Measurements from ENCODE around the gene LRCOL1.
A peak's percentile ranks its signal among the peaks of the same experiment; 100 is the strongest.
"Not testable (repeated sequence)": the region's sequence is repeated elsewhere in the genome, so short reads cannot be mapped to it uniquely, and the experiment has no call there.

LRCOL1 gene

GRCh38 chr12:132602572-132603239 is 7.7 kb downstream of the LRCOL1 start:
- Histone ChIP-seq H3K27ac (ENCODE audit: low read length) (no peak overlapping the region), H3K36me3 (ENCODE audit: control insufficient read depth, low read depth, low read length) (no peaks in the 10 kb centered on the region), H3K4me3 (ENCODE audit: low read length) (no peak overlapping the region), H3K9ac (ENCODE audit: low read length) (no peak overlapping the region), H3K9me3 (ENCODE audit: control insufficient read depth, low read depth, low read length) (no peaks in the 10 kb centered on the region), H3K4me1 (ENCODE audit: control insufficient read depth, low read depth, low read length) (peaks cover 8% of the 10 kb centered on the region), H3K27me3 (ENCODE audit: control insufficient read depth, insufficient read depth, low read length) (peaks cover 80% of the 10 kb centered on the region)

DNA sequence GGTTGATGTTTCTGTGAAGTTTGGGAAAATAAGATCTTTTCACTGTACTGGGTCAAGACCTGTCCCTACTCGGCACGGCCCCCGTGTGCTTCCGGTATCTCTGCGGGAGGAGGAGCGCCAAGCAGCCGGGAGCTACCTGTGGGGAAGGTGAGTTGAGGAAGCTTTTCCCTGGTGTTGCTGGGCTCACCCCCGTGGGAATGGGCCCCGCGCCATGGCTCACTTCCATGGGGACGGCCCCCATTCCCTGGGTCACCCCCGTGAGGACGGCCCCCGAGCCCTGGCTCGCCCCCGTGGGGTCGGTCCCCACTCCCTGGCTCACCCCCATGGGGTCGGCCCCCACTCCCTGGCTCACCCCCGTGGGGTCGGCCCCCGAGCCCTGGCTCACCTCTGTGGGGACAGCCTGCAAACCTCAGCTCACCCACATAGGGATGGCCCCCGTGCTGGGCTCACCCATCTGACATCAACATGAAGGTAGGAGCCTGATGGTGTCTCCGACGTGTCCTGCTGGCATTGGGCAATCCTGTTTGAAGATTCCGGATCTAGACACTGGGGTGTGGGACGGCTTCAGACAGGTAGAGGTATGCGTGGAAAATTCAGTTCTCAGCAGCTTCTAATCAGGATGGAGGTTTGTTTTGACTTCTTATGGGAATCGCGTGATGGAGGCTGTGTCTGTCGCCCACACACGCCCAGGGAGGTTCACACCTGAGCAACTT is 9.1 kb downstream of the LRCOL1 start:
- H3K4me3 ChIP-seq (ENCODE audit: low read length): no peak overlapping the region
- no peak overlapping the region for H3K27ac ChIP-seq (ENCODE audit: low read length)
- H3K4me1 ChIP-seq (ENCODE audit: control insufficient read depth, low read depth, low read length): peaks cover 8% of the 10 kb centered on the region

DNA sequence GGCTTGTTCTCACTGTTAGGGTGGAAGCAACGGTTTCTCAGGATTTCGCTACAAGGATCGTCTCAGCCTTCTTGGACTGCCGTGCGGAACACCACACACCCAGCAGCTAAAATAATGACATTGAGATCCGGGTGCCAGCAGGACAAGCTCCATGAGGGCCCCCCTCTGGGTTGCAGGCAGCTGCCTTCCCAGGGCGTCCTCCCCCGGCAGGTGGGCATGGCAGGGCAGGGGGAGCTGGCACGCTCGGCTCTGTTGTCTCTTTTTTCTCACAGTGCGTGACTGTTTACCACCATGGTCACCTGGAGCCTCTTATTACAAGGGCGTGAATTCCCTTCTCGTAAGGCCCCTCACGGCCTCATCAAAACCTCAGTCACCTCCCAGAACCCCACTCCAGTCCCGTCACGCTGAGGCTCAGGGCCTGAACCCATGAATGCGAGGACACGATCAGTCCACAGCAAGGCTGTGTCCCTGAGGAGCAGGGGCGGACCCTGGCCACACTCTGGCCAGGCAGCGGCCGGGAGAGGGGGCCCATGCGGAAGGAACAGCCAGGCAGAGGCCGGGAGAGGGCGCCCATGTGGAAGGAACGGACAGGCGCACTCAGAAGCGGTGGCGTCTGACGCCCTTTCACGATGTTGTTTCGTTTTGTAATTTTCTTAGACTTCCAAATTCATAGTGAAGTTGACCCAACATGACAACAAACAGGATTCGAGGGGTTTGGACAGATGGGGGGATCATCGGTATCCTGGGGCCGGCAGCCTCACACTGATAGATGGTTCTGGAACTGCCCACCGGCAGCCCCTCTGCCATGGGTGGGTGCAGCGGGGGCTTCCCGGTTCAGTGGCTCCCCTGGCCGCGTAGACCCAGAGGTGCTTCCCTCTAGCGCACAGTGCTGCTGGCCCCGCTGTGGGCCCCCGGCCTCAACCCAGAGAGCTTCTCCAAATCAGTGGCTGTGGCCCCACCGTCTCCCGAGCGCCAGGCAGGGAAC is 10.0 kb downstream of the LRCOL1 start:
- H3K9me3 ChIP-seq (ENCODE audit: control insufficient read depth, low read depth, low read length): no peaks in the 10 kb centered on the region
- peaks cover 8% of the 10 kb centered on the region for H3K4me1 ChIP-seq (ENCODE audit: control insufficient read depth, low read depth, low read length)
- H3K9ac ChIP-seq (ENCODE audit: low read length): no peak overlapping the region
- H3K27me3 ChIP-seq (ENCODE audit: control insufficient read depth, insufficient read depth, low read length): peaks cover 85% of the 10 kb centered on the region
- no peak overlapping the region for H3K27ac ChIP-seq (ENCODE audit: low read length)
- H3K36me3 ChIP-seq (ENCODE audit: control insufficient read depth, low read depth, low read length): no peaks in the 10 kb centered on the region
- peak overlapping the region; percentile 32 for H3K4me3 ChIP-seq (ENCODE audit: low read length)

More for the DNA sequence above, 9.1 kb downstream of the LRCOL1 start:
- no peaks in the 10 kb centered on the region for H3K36me3 ChIP-seq (ENCODE audit: control insufficient read depth, low read depth, low read length)
- H3K9ac ChIP-seq (ENCODE audit: low read length): no peak overlapping the region
- H3K9me3 ChIP-seq (ENCODE audit: control insufficient read depth, low read depth, low read length): no peaks in the 10 kb centered on the region
- peaks cover 80% of the 10 kb centered on the region for H3K27me3 ChIP-seq (ENCODE audit: control insufficient read depth, insufficient read depth, low read length)

GRCh38 chr12:132599502-132599901 is 10.9 kb downstream of the LRCOL1 start:
- H3K4me3 ChIP-seq (ENCODE audit: low read length); H3K4me1 ChIP-seq (ENCODE audit: control insufficient read depth, low read depth, low read length): not testable (repeated sequence)
- peaks cover 82% of the 10 kb centered on the region for H3K27me3 ChIP-seq (ENCODE audit: control insufficient read depth, insufficient read depth, low read length)

GRCh38 chr12:132597333-132598316 is 12.8 kb downstream of the LRCOL1 start:
- H3K27ac ChIP-seq (ENCODE audit: low read length): no peak overlapping the region
- H3K4me3 ChIP-seq (ENCODE audit: low read length): no peak overlapping the region
- no peaks in the 10 kb centered on the region for H3K9me3 ChIP-seq (ENCODE audit: control insufficient read depth, low read depth, low read length)
- no peak overlapping the region for H3K9ac ChIP-seq (ENCODE audit: low read length)
- H3K27me3 ChIP-seq (ENCODE audit: control insufficient read depth, insufficient read depth, low read length): peaks cover 78% of the 10 kb centered on the region
- H3K4me1 ChIP-seq (ENCODE audit: control insufficient read depth, low read depth, low read length): peaks cover 4% of the 10 kb centered on the region
- H3K36me3 ChIP-seq (ENCODE audit: control insufficient read depth, low read depth, low read length): no peaks in the 10 kb centered on the region

More at GRCh38 chr12:132599502-132599901, 10.9 kb downstream of the LRCOL1 start:
- H3K27ac ChIP-seq (ENCODE audit: low read length); H3K9ac ChIP-seq (ENCODE audit: low read length); H3K36me3 ChIP-seq (ENCODE audit: control insufficient read depth, low read depth, low read length); H3K9me3 ChIP-seq (ENCODE audit: control insufficient read depth, low read depth, low read length): not testable (repeated sequence)

- H3K9ac ChIP-seq (ENCODE audit: low read length): no peak overlapping the region
- H3K36me3 ChIP-seq (ENCODE audit: control insufficient read depth, low read depth, low read length): no peaks in the 10 kb centered on the region
- peaks cover 4% of the 10 kb centered on the region for H3K4me1 ChIP-seq (ENCODE audit: control insufficient read depth, low read depth, low read length)
- no peak overlapping the region for H3K27ac ChIP-seq (ENCODE audit: low read length)
- no peak overlapping the region for H3K4me3 ChIP-seq (ENCODE audit: low read length)
- H3K27me3 ChIP-seq (ENCODE audit: control insufficient read depth, insufficient read depth, low read length): peaks cover 78% of the 10 kb centered on the region
- H3K9me3 ChIP-seq (ENCODE audit: control insufficient read depth, low read depth, low read length): no peaks in the 10 kb centered on the region
These were observed 14.4 kb downstream of the LRCOL1 start for GRCh38 chr12:132596016-132596415.

DNA sequence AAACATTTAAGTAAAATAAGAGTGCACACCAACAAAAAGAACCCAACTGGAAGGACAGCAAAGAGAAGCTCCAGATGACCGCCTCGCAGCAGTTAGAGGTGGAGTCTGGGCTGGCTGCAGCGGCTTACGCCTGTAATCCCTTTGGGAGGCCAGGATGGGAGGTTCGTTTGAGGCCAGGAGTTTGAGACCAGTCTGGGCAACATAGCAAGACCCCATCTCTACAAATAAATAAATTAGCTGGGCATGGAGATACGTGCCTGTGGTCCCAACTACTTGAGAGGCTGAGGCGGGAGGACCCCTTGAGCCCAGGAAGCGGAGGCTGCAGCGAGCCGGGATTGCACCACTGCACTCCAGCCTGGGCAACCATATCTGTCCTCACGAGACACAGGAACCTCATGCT is 15.2 kb downstream of the LRCOL1 start:
- Histone ChIP-seq H3K36me3 (ENCODE audit: control insufficient read depth, low read depth, low read length) (no peaks in the 10 kb centered on the region), H3K9me3 (ENCODE audit: control insufficient read depth, low read depth, low read length) (no peaks in the 10 kb centered on the region), H3K4me1 (ENCODE audit: control insufficient read depth, low read depth, low read length) (peaks cover 2% of the 10 kb centered on the region), H3K27me3 (ENCODE audit: control insufficient read depth, insufficient read depth, low read length) (peaks cover 78% of the 10 kb centered on the region), H3K9ac (ENCODE audit: low read length) (no peak overlapping the region), H3K4me3 (ENCODE audit: low read length) (no peak overlapping the region), H3K27ac (ENCODE audit: low read length) (no peak overlapping the region)

DNA sequence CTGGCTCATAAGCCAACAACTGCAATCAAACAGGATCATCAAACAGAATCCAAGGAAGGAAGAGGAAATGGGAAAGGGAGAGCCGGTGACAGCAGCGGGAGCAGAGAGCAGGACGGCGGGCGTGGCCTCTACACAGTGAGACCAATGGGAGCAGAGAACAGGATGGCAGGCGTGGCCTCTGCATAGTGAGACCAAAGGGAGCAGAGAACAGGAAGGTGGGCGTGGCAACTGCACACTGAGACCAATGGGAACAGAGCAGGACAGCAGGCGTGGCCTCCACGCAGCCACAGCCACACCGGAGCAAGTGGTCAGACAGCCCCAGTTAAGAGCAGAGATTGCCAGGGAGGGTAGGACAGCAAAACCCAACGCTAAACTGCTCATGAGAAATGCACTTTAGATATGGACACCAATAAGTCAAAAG is 16.4 kb downstream of the LRCOL1 start:
- no peak overlapping the region for H3K4me3 ChIP-seq (ENCODE audit: low read length)
- no peaks in the 10 kb centered on the region for H3K36me3 ChIP-seq (ENCODE audit: control insufficient read depth, low read depth, low read length)
- no peaks in the 10 kb centered on the region for H3K4me1 ChIP-seq (ENCODE audit: control insufficient read depth, low read depth, low read length)
- H3K27me3 ChIP-seq (ENCODE audit: control insufficient read depth, insufficient read depth, low read length): peaks cover 81% of the 10 kb centered on the region
- H3K27ac ChIP-seq (ENCODE audit: low read length): no peak overlapping the region
- no peaks in the 10 kb centered on the region for H3K9me3 ChIP-seq (ENCODE audit: control insufficient read depth, low read depth, low read length)
- no peak overlapping the region for H3K9ac ChIP-seq (ENCODE audit: low read length)

DNA sequence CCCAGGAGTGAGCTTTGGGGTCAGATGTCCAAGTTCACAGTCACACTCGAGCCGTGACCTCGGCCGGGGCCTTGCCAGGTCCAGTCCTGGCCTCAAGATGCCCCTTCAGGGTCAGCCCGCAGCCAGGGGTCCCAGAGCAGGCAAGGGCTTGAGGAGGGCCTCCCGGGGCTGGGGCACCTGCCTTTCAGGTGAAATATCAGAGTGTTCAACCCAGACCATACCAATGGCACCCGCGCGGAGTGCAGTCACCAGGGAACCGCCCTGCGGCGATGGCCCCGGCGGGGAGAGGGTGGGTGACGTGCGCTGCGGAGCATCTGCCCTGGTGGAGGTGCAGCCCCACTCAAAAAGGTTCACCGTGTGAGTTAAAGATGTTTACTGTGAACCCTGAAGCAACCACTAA is 16.9 kb downstream of the LRCOL1 start:
- no peaks in the 10 kb centered on the region for H3K36me3 ChIP-seq (ENCODE audit: control insufficient read depth, low read depth, low read length)
- no peak overlapping the region for H3K4me3 ChIP-seq (ENCODE audit: low read length)
- no peaks in the 10 kb centered on the region for H3K4me1 ChIP-seq (ENCODE audit: control insufficient read depth, low read depth, low read length)
- H3K9ac ChIP-seq (ENCODE audit: low read length): no peak overlapping the region
- no peak overlapping the region for H3K27ac ChIP-seq (ENCODE audit: low read length)
- peaks cover 85% of the 10 kb centered on the region for H3K27me3 ChIP-seq (ENCODE audit: control insufficient read depth, insufficient read depth, low read length)
- no peaks in the 10 kb centered on the region for H3K9me3 ChIP-seq (ENCODE audit: control insufficient read depth, low read depth, low read length)

DNA sequence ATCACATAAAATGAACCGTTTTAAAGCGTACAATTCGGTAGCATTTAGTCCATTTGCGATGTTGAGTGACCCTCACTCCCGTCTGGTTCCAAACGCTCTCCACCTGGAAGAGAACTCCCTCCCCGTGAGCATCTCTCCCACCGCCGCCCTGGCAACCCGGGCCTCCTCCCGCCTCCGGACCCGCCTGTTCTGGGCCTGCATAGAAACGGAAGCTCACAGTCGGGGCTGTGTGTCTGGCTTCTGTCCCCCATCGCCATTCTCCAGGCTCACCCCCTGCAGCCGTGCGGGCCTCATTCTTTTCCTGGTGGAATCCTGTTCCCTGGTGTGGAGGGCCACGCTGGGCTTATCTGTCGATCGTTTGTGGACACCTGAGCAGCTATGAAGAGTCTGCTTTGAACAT is 17.3 kb downstream of the LRCOL1 start:
- Histone ChIP-seq H3K36me3 (ENCODE audit: control insufficient read depth, low read depth, low read length) (no peaks in the 10 kb centered on the region), H3K4me3 (ENCODE audit: low read length) (no peak overlapping the region), H3K27ac (ENCODE audit: low read length) (no peak overlapping the region), H3K4me1 (ENCODE audit: control insufficient read depth, low read depth, low read length) (no peaks in the 10 kb centered on the region), H3K9me3 (ENCODE audit: control insufficient read depth, low read depth, low read length) (no peaks in the 10 kb centered on the region), H3K27me3 (ENCODE audit: control insufficient read depth, insufficient read depth, low read length) (peaks cover 90% of the 10 kb centered on the region), H3K9ac (ENCODE audit: low read length) (no peak overlapping the region)

Data from iPS-18a (cell line).